GM12878 (cell line): ENCODE measurements around the gene ROCK2. TPM values are rescaled to one million over a fixed set of nuclear protein-coding genes. Genes with fewer than 3 reads are reported as not detected.

ENCODE experiments used
- BRCA1 ChIP-seq: IDR thresholded peaks from 2 replicates; pipeline ENCODE4 v1.6.1; 2011; ENCODE audit warnings: low read depth, low read length, improper control_type of control experiment
- CBX5 ChIP-seq: sonication (generic); IDR thresholded peaks from 2 replicates; pipeline ENCODE4 v1.6.1; 2016; ENCODE audit warnings: low read depth, moderate library complexity, mild to moderate bottlenecking, inconsistent platforms
- CUX1 ChIP-seq: IDR thresholded peaks from 2 replicates; pipeline ENCODE4 v1.6.1; 2012; ENCODE audit warnings: improper control_type of control experiment, low read depth, low read length; ENCODE audit not compliant: insufficient replicate concordance
- EED ChIP-seq: sonication (generic); IDR thresholded peaks from 2 replicates; pipeline ENCODE4 v1.6.1; 2016; ENCODE audit warnings: antibody characterized with exemption, low read depth
- IRF3 ChIP-seq: fragments of 450-650 bp; IDR thresholded peaks from 2 replicates; pipeline ENCODE4 v1.6.1; 2014; ENCODE audit warnings: mild to moderate bottlenecking
- KDM1A ChIP-seq: fragments of 200-600 bp; sonication (generic); IDR thresholded peaks from 2 replicates; pipeline ENCODE4 v1.6.1; 2016; ENCODE audit warnings: borderline replicate concordance
- MXI1 ChIP-seq: fragments of 150-350 bp; IDR thresholded peaks from 2 replicates; pipeline ENCODE4 v1.6.1; 2011; ENCODE audit warnings: low read depth, mild to moderate bottlenecking, inconsistent platforms, low read length, improper control_type of control experiment
- MYC ChIP-seq: IDR thresholded peaks from 2 replicates; pipeline ENCODE4 v1.6.1; 2011; ENCODE audit warnings: mild to moderate bottlenecking, low read length, moderate library complexity, inconsistent platforms; ENCODE audit not compliant: insufficient read depth, insufficient replicate concordance, insufficient read length, severe bottlenecking
- NFXL1 ChIP-seq: fragments of 450-650 bp; IDR thresholded peaks from 2 replicates; pipeline ENCODE4 v1.6.1; 2017; ENCODE audit warnings: antibody characterized with exemption, mild to moderate bottlenecking, borderline replicate concordance
- NFYB ChIP-seq: IDR thresholded peaks from 2 replicates; pipeline ENCODE4 v1.6.1; 2011; ENCODE audit warnings: low read depth, mild to moderate bottlenecking, low read length, improper control_type of control experiment, moderate library complexity; ENCODE audit not compliant: insufficient read depth
- NR2F1 ChIP-seq: fragments of 450-650 bp; conservative IDR thresholded peaks from 2 replicates; pipeline ENCODE4 v1.6.1; 2017; ENCODE audit warnings: mild to moderate bottlenecking
- POU2F2 ChIP-seq: IDR thresholded peaks from 3 replicates; pipeline ENCODE4 v1.6.1; 2011; ENCODE audit warnings: low read depth, mild to moderate bottlenecking, low read length, borderline replicate concordance
- RB1 ChIP-seq: fragments of 450-650 bp; formaldehyde crosslinking; IDR thresholded peaks from 2 replicates; pipeline ENCODE4 v1.6.1; 2017; ENCODE audit warnings: mild to moderate bottlenecking, borderline replicate concordance
- RCOR1 ChIP-seq: conservative IDR thresholded peaks from 2 replicates; pipeline ENCODE4 v1.6.1; 2012; ENCODE audit warnings: low read depth, low read length, improper control_type of control experiment
- SIN3A ChIP-seq: IDR thresholded peaks from 2 replicates; pipeline ENCODE4 v1.6.1; 2012; ENCODE audit warnings: low read depth, low read length, improper control_type of control experiment
- SMARCA5 ChIP-seq: fragments of 450-650 bp; IDR thresholded peaks from 2 replicates; pipeline ENCODE4 v1.6.1; 2017; ENCODE audit warnings: mild to moderate bottlenecking
- SREBF2 ChIP-seq: IDR thresholded peaks from 2 replicates; pipeline ENCODE4 v1.6.1; 2012; ENCODE audit warnings: mild to moderate bottlenecking, low read length
- TBL1XR1 ChIP-seq: IDR thresholded peaks from 2 replicates; pipeline ENCODE4 v1.6.1; 2012; ENCODE audit warnings: low read depth, low read length, improper control_type of control experiment
- ZNF24 ChIP-seq: fragments of 450-650 bp; IDR thresholded peaks from 2 replicates; pipeline ENCODE4 v1.6.1; 2017; ENCODE audit warnings: antibody characterized with exemption, mild to moderate bottlenecking
- polyA plus RNA-seq, 11 experiments: library from polyadenylated mRNA; depleted of rRNA in 4 of 11; unstranded in 6 of 11; stranded (reverse) in 5 of 11; fragments of >200 nt; fragmentation: Nextera tagmentation in 4 of 11; fragmentation: Illumina TruSeq in 1 of 11; extraction: Ambion mirVana in 4 of 11; extraction: Trizol in 1 of 11; gene quantifications; 1 replicate in 1 of 11; 2 replicates in 10 of 11; pipeline versions ENCODE4 v1.2.1 to v1.2.3, GENCODE V29; 2011 to 2016; ENCODE audit warnings: inconsistent platforms in 2 of 11, missing spikeins in 2 of 11, low read depth in 1 of 11
- total RNA-seq, 4 experiments: library from RNA; depleted of rRNA in 3 of 4; stranded (reverse); fragments of >200 nt in 3 of 4; fragmentation: Illumina TruSeq in 1 of 4; extraction: Trizol in 1 of 4; gene quantifications; 2 replicates each; pipeline versions ENCODE4 v1.2.1 to v1.2.3, GENCODE V29; 2013 to 2021
- TF ChIP-seq, protein P1 (sequence below): fragments of 450-650 bp; IDR thresholded peaks from 2 replicates; pipeline ENCODE4 v1.6.1; 2017; ENCODE audit warnings: mild to moderate bottlenecking
- TF ChIP-seq, protein P2 (sequence below): fragments of 450-650 bp; IDR thresholded peaks from 2 replicates; pipeline ENCODE4 v1.6.1; 2017; ENCODE audit warnings: borderline replicate concordance

The ROCK2 gene
- total and polyA plus RNA-seq, 10 of the 15 experiments (the other 5 are each of a cell fraction or from before 2014, with no cell fraction given): 4.6 to 22.1 (median 8.3) TPM

DNA sequence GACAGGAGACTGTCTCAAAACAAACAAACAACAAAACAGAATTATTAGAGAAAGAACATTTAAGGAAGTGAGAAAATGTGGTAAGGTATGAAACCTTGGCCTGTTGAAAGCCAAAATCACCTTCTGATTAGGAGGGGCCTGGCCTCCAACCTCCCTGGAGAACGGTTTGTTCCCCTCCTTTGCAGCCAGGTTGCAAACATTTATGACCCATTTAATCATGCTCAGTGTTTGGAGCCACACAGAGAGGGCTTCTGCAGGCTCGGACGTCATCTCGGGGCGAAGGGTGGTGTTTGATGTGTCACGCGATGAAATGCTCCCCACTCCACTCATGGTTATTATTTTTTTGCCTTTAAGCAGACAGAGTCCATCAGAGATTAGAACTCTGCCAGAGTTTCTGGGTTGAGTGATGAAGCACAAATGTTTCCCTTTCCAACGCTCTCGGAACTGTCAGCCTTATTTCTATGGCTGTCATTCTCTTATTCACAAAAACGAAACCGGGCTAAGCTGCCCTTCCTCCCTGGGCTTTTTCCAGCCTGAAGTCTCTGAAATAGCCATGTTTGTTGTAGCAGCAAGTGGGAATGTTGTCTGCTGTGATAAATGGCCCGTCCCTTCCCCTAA lies 33.6 kb upstream of the ROCK2 start (continued):
- TF ChIP-seq, protein P1, sequence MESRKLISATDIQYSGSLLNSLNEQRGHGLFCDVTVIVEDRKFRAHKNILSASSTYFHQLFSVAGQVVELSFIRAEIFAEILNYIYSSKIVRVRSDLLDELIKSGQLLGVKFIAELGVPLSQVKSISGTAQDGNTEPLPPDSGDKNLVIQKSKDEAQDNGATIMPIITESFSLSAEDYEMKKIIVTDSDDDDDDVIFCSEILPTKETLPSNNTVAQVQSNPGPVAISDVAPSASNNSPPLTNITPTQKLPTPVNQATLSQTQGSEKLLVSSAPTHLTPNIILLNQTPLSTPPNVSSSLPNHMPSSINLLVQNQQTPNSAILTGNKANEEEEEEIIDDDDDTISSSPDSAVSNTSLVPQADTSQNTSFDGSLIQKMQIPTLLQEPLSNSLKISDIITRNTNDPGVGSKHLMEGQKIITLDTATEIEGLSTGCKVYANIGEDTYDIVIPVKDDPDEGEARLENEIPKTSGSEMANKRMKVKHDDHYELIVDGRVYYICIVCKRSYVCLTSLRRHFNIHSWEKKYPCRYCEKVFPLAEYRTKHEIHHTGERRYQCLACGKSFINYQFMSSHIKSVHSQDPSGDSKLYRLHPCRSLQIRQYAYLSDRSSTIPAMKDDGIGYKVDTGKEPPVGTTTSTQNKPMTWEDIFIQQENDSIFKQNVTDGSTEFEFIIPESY: no peak
- no peak for TF ChIP-seq MXI1
- TF ChIP-seq, protein P2, sequence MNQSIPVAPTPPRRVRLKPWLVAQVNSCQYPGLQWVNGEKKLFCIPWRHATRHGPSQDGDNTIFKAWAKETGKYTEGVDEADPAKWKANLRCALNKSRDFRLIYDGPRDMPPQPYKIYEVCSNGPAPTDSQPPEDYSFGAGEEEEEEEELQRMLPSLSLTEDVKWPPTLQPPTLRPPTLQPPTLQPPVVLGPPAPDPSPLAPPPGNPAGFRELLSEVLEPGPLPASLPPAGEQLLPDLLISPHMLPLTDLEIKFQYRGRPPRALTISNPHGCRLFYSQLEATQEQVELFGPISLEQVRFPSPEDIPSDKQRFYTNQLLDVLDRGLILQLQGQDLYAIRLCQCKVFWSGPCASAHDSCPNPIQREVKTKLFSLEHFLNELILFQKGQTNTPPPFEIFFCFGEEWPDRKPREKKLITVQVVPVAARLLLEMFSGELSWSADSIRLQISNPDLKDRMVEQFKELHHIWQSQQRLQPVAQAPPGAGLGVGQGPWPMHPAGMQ: no peak
- no peak for TF ChIP-seq RB1
- peak; percentile 77 for TF ChIP-seq EED
- TF ChIP-seq CBX5: peak; percentile 73
- TF ChIP-seq SREBF2: no peak
- TF ChIP-seq CUX1: no peak
- TF ChIP-seq NFYB: no peak
- TF ChIP-seq IRF3: no peak
- TF ChIP-seq ZNF24: no peak
- no peak for TF ChIP-seq RCOR1
- no peak for TF ChIP-seq TBL1XR1
- TF ChIP-seq SIN3A: no peak
- no peak for TF ChIP-seq NFXL1
- no peak for TF ChIP-seq SMARCA5
- peak; percentile 69 for TF ChIP-seq NR2F1
- TF ChIP-seq MYC: no peak
- peak; percentile 50; the same call in 1 of the 3 replicates for TF ChIP-seq POU2F2
- TF ChIP-seq KDM1A: no peak
- TF ChIP-seq BRCA1: no peak
